ENCODE results near the gene NGF.

GRCh38 chr1:115240297-115240696 is 97.8 kb downstream of the NGF start:
- TF ChIP-seq POLR2A (IDR thresholded peaks at IDR 0.05) (no peak), CTCF (IDR thresholded peaks at IDR 0.05) (no peak)

Measured in thyroid gland (tissue), 4 donors.